ENCODE measurements around the gene ACAP2.

- TF ChIP-seq, protein P1, sequence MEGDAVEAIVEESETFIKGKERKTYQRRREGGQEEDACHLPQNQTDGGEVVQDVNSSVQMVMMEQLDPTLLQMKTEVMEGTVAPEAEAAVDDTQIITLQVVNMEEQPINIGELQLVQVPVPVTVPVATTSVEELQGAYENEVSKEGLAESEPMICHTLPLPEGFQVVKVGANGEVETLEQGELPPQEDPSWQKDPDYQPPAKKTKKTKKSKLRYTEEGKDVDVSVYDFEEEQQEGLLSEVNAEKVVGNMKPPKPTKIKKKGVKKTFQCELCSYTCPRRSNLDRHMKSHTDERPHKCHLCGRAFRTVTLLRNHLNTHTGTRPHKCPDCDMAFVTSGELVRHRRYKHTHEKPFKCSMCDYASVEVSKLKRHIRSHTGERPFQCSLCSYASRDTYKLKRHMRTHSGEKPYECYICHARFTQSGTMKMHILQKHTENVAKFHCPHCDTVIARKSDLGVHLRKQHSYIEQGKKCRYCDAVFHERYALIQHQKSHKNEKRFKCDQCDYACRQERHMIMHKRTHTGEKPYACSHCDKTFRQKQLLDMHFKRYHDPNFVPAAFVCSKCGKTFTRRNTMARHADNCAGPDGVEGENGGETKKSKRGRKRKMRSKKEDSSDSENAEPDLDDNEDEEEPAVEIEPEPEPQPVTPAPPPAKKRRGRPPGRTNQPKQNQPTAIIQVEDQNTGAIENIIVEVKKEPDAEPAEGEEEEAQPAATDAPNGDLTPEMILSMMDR (IDR thresholded peaks at IDR 0.05 in 8 of 11, conservative IDR thresholded peaks at IDR 0.05 in 3 of 11), result no peak
- TF ChIP-seq POLR2A (IDR thresholded peaks at IDR 0.05), result no peak
Measured at GRCh38 chr3:195348426-195349115, 94.2 kb downstream of the ACAP2 start.

Measured in spleen (tissue), 7 donors.